IMR-90 (cell line): ENCODE measurements around the gene ZNF423. TPM values are rescaled to one million over a fixed set of nuclear protein-coding genes. Genes with fewer than 3 reads are reported as not detected.

Experiments used
- ATAC-seq: fragments of 200-7000 bp; cut with Tn5 transposase; 2 replicates; pipeline ENCODE4 v1.9.1; 2020; ENCODE audit warnings: low read depth, mild to moderate bottlenecking, moderate library complexity
- BruUV-seq: library from RNA; stranded (reverse); fragments of 400-500 nt; replicated peaks from 2 replicates; lab custom pipeline; 2021; lab: Mats Ljungman, UMichigan
- CTCF ChIA-PET: fragments of 300-600 bp; formaldehyde crosslinking; extraction: SDS; loops from one replicate; lab custom pipeline; 2021; ENCODE audit warnings: antibody characterized with exemption; lab: Yijun Ruan, JAX
- POLR2A ChIA-PET: fragments of 300-600 bp; sonication (Branson Sonifier 250); formaldehyde crosslinking; loops from one replicate; lab custom pipeline; 2022; ENCODE audit warnings: antibody characterized with exemption; ENCODE audit not compliant: unreplicated experiment; lab: Charles Lee
- DNase-seq: peaks from one replicate; pipeline ENCODE4 v3.0.0; 2013
- H2AFZ ChIP-seq: replicated peaks from 2 replicates; pipeline ENCODE3; 2013; ENCODE audit warnings: low read length, mild to moderate bottlenecking; ENCODE audit not compliant: poor library complexity
- H2AK5ac ChIP-seq: 2 replicates; pipeline ENCODE4 v1.6.1; 2013; ENCODE audit warnings: low read depth, low read length, inconsistent platforms
- H2AK9ac ChIP-seq: replicated peaks from 2 replicates; pipeline ENCODE3; 2013; ENCODE audit warnings: mild to moderate bottlenecking, low read depth, low read length, moderate library complexity; ENCODE audit not compliant: poor library complexity
- H2BK120ac ChIP-seq: 2 replicates; pipeline ENCODE4 v1.6.1; 2013; ENCODE audit warnings: low read depth, low read length, inconsistent platforms
- H2BK15ac ChIP-seq: 3 replicates; pipeline ENCODE4 v1.6.1; 2013; ENCODE audit warnings: low read depth, low read length, inconsistent platforms
- H2BK20ac ChIP-seq: 2 replicates; pipeline ENCODE4 v1.6.1; 2013; ENCODE audit warnings: low read depth, mild to moderate bottlenecking, inconsistent platforms, low read length, moderate library complexity
- H2BK5ac ChIP-seq: 2 replicates; pipeline ENCODE4 v1.6.1; 2013; ENCODE audit warnings: mild to moderate bottlenecking, low read depth, low read length, inconsistent platforms; ENCODE audit not compliant: poor library complexity, severe bottlenecking
- H3K14ac ChIP-seq: replicated peaks from 2 replicates; pipeline ENCODE4 v1.6.1; 2013; ENCODE audit warnings: low read depth, low read length, inconsistent platforms
- H3K18ac ChIP-seq: 2 replicates; pipeline ENCODE4 v1.6.1; 2013; ENCODE audit warnings: low read depth, low read length, control low read depth
- H3K23ac ChIP-seq: 2 replicates; pipeline ENCODE4 v1.6.1; 2013; ENCODE audit warnings: low read depth, low read length, inconsistent platforms
- H3K27ac ChIP-seq: 2 replicates; pipeline ENCODE4 v1.5.1; 2013; ENCODE audit warnings: mild to moderate bottlenecking, control low read depth, low read length; ENCODE audit not compliant: insufficient read depth
- H3K27me3 ChIP-seq: 2 replicates; pipeline ENCODE4 v1.6.1; 2013; ENCODE audit warnings: low read length; ENCODE audit not compliant: control insufficient read depth, insufficient read depth
- H3K36me3 ChIP-seq: 2 replicates; pipeline ENCODE4 v1.6.1; 2013; ENCODE audit warnings: low read length, mixed read lengths; ENCODE audit not compliant: control insufficient read depth, insufficient read depth
- H3K4ac ChIP-seq: 2 replicates; pipeline ENCODE4 v1.6.1; 2013; ENCODE audit warnings: low read depth, low read length, inconsistent platforms
- H3K4me1 ChIP-seq: 2 replicates; pipeline ENCODE4 v1.6.1; 2013; ENCODE audit warnings: low read length, mixed read lengths; ENCODE audit not compliant: control insufficient read depth, insufficient read depth
- H3K4me2 ChIP-seq: 2 replicates; pipeline ENCODE4 v1.6.1; 2013; ENCODE audit warnings: low read depth, mild to moderate bottlenecking, control low read depth, low read length, moderate library complexity
- H3K4me3 ChIP-seq: 2 replicates; pipeline ENCODE4 v1.5.1; 2013; ENCODE audit warnings: low read depth, mild to moderate bottlenecking, control low read depth, low read length, moderate library complexity; ENCODE audit not compliant: insufficient read depth
- H3K56ac ChIP-seq: 2 replicates; pipeline ENCODE4 v1.6.1; 2013; ENCODE audit warnings: low read length, inconsistent platforms; ENCODE audit not compliant: insufficient read depth; ENCODE audit errors: extremely low read depth
- H3K79me1 ChIP-seq, 2 experiments: 2 replicates each; pipeline ENCODE4 v1.6.1; 2013; ENCODE audit warnings: low read length in 2 of 2, inconsistent platforms in 1 of 2, low read depth in 1 of 2
- H3K9ac ChIP-seq: 2 replicates; pipeline ENCODE4 v1.6.1; 2013; ENCODE audit warnings: low read depth, low read length, control low read depth
- H3K9me1 ChIP-seq: 2 replicates; pipeline ENCODE4 v1.6.1; 2013; ENCODE audit warnings: low read length, inconsistent platforms; ENCODE audit not compliant: insufficient read depth
- H3K9me3 ChIP-seq: 2 replicates; pipeline ENCODE4 v1.6.1; 2013; ENCODE audit warnings: low read length; ENCODE audit not compliant: control insufficient read depth, insufficient read depth
- H4K20me1 ChIP-seq: 2 replicates; pipeline ENCODE4 v1.6.1; 2013; ENCODE audit warnings: low read length, inconsistent platforms; ENCODE audit not compliant: insufficient read depth
- H4K5ac ChIP-seq: 2 replicates; pipeline ENCODE4 v1.6.1; 2013; ENCODE audit warnings: mild to moderate bottlenecking, low read depth, low read length, control low read depth
- H4K8ac ChIP-seq, 2 experiments: 2 replicates each; pipeline ENCODE4 v1.6.1; 2013; ENCODE audit warnings: low read depth in 2 of 2, low read length in 2 of 2, control low read depth in 1 of 2, inconsistent platforms in 1 of 2
- H4K91ac ChIP-seq: 2 replicates; pipeline ENCODE4 v1.6.1; 2013; ENCODE audit warnings: low read depth, low read length, inconsistent platforms; ENCODE audit not compliant: insufficient read depth
- RAD21 ChIP-seq: IDR thresholded peaks from 2 replicates; pipeline ENCODE4 v1.6.1; 2012; ENCODE audit warnings: low read length, improper control_type of control experiment
- WGBS, 2 experiments: methylation state at CpG; one replicate each; pipeline versions ENCODE4 v1.1.5 to v1.1.7; 2013; ENCODE audit warnings: missing lambda C conversion rate in 2 of 2; ENCODE audit not compliant: insufficient read length in 1 of 2; ENCODE audit errors: extremely low coverage in 2 of 2; 5-methylcytosine and 5-hydroxymethylcytosine counted together
- dilution Hi-C: fragments of 300-500 bp; cut with HindIII; formaldehyde crosslinking; loops from one replicate; pipeline ENCODE4 v1.14.3; 2018; ENCODE audit warnings: low sequenced_read_pairs; ENCODE audit not compliant: unreplicated experiment
- in situ Hi-C: fragments of 300-500 bp; cut with MboI; formaldehyde crosslinking; loops from 3 replicates; pipeline ENCODE4 v1.14.3; 2019; ENCODE audit warnings: low sequenced_read_pairs, inconsistent platforms, mixed read lengths
- intact Hi-C: fragments of 100-400 bp; cut with micrococcal nuclease; formaldehyde crosslinking; loops from 2 replicates; pipeline ENCODE4 v1.10.0; 2022
- polyA plus RNA-seq, 3 experiments: library from polyadenylated mRNA; depleted of rRNA; stranded (reverse); fragments of >200 nt; gene quantifications; 2 replicates each; pipeline ENCODE4 v1.2.3, GENCODE V29; 2012; ENCODE audit warnings: low replicate concordance in 1 of 3
- total RNA-seq: library from RNA; depleted of rRNA; stranded (reverse); fragments of >200 nt; gene quantifications from 2 replicates; pipeline ENCODE4 v1.2.3, GENCODE V29; 2012

The ZNF423 gene
- total and polyA plus RNA-seq, 2 of the 4 experiments (the other 2 are of a cell fraction): under 0.01 to 0.10 TPM

DNA sequence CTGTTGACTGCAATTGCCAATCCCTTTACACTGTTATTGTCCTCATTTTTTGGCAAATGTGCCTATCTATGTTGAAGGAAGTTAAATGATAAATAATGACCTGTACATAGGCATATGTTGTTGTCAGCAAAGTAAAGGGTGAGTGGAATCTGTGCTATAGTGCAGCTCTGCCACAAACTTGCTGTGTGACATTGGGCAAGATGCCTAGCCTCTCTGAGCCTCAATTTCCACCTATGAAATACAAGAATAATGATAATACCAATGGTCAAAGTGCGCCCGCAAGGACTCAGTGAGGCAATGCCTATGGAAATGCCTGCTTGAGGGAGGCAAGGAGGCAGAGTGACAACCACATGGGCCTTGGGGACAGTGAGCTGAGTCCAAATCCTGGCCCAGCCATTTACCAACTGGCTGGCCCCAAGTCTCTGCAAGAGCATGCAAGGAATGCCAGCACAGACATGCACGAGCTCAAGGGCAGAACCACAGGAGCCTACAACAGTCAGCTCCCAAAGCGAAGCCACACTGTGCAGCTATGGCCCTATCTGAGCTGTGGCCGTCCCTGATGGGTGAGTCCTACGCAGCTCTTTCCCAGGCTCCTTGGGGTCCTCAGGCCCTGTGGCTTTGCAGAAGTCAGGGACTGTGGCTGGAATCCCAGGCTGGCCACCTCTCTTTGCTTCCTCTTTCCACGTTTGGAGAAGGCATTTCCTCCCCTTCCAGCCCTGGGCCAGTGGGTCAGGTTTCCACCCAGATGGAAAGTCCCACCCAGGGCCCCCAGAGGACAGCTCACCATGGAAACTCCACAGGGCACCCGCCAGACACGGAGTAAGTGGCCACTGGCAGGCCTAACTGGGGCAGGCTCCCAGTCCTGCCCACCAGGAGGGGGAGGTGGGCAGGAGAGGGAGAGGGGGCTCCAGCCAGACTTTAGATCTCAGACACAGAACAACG is 82.1 kb downstream of the ZNF423 start:
- no peak overlapping the region for H2AFZ ChIP-seq
- H4K91ac ChIP-seq: no peak overlapping the region
- no peak for DNase-seq
- ChIA-PET CTCF (no interaction called here), POLR2A (no interaction called here)
- no peak overlapping the region for H2BK5ac ChIP-seq
- H3K9me1 ChIP-seq: no peaks in the 10 kb centered on the region
- no peaks in the 10 kb centered on the region for H3K4me1 ChIP-seq
- no peak overlapping the region for H3K4me3 ChIP-seq
- H3K9me3 ChIP-seq: no peaks in the 10 kb centered on the region
- no peak overlapping the region for H2BK20ac ChIP-seq
- no peak overlapping the region for H3K4me2 ChIP-seq
- no peaks in the 10 kb centered on the region for H3K79me1 ChIP-seq
- H2BK120ac ChIP-seq: no peak overlapping the region
- intact Hi-C loops (no loop called here), in situ Hi-C loops (no loop called here), dilution Hi-C loops (no loop called here)
- no peak overlapping the region for H3K27ac ChIP-seq
- no peak overlapping the region for H2BK15ac ChIP-seq
- H2AK5ac ChIP-seq: no peak overlapping the region
- H4K5ac ChIP-seq: no peak overlapping the region
- H3K56ac ChIP-seq: no peak overlapping the region
- no peaks in the 10 kb centered on the region for H3K27me3 ChIP-seq
- no peak overlapping the region for H3K14ac ChIP-seq
- BruUV-seq: no TSS peak
- WGBS, 2 experiments: 77% methylated on average over 3 of the region's 10 CpGs; no CpG with 5 or more reads in 1 of the 2 experiments
- H3K4ac ChIP-seq: no peak overlapping the region
- ATAC-seq: no peak
- no peaks in the 10 kb centered on the region for H4K20me1 ChIP-seq
- H2AK9ac ChIP-seq: no peak overlapping the region
- H4K8ac ChIP-seq: no peak overlapping the region
- H3K9ac ChIP-seq: no peak overlapping the region
- no peak overlapping the region for H3K18ac ChIP-seq
- H3K23ac ChIP-seq: no peak overlapping the region
- no peaks in the 10 kb centered on the region for H3K36me3 ChIP-seq
- TF ChIP-seq RAD21: no peak
